Embryonic facial prominence (tissue), 1 donor: ENCODE measurements around the gene PRB3.

Source experiments
- DNase-seq: peaks from one replicate; pipeline ENCODE4 v3.0.0-alpha.2; 2016; ENCODE audit errors: extremely low spot score

PRB3 gene

GRCh38 chr12:11269607-11270006 lies at the start of gene PRB3:
Gene PRB3 (minus strand): TSS chr12:11269707. CDS start chr12:11269669, 38 bp downstream.
- no peak for DNase-seq

GRCh38 chr12:11310336-11310735 lies 40.8 kb upstream of the PRB3 start, which contains the start of gene PRB4:
Gene PRB4 (minus strand): TSS chr12:11310436. CDS start chr12:11310398, 38 bp downstream.
- DNase-seq: no peak

GRCh38 chr12:11307143-11307542 lies 37.6 kb upstream of the PRB3 start:
- no peak for DNase-seq

GRCh38 chr12:11273449-11273848 lies 3.9 kb upstream of the PRB3 start:
- no peak for DNase-seq

- DNase-seq: no peak
Measured at GRCh38 chr12:11264501-11264900, 5.0 kb downstream of the PRB3 start.

- no peak for DNase-seq
Measured at GRCh38 chr12:11246489-11246888, 23.0 kb downstream of the PRB3 start.

- DNase-seq: no peak
Measured at GRCh38 chr12:11242656-11243055, 26.9 kb downstream of the PRB3 start.

- no peak for DNase-seq
Measured at GRCh38 chr12:11240348-11240930, 29.1 kb downstream of the PRB3 start.

GRCh38 chr12:11238275-11238674 lies 31.2 kb downstream of the PRB3 start:
- DNase-seq: no peak

- DNase-seq: no peak
Measured at GRCh38 chr12:11233532-11233931, 36.0 kb downstream of the PRB3 start.

GRCh38 chr12:11228296-11228879 lies 41.1 kb downstream of the PRB3 start:
- DNase-seq: no peak

GRCh38 chr12:11227373-11227772 lies 42.1 kb downstream of the PRB3 start:
- DNase-seq: no peak
